Stomach (tissue), 9 donors: ENCODE results near the gene SUSD4. TPM values are rescaled to one million over a fixed set of nuclear protein-coding genes. Genes with fewer than 3 reads are reported as not detected.

Source experiments
- DNase-seq, 2 donors: peaks; one replicate each; pipeline versions ENCODE4 v3.0.0 to v3.0.0-alpha.2; 2013 to 2019
- H3K27ac ChIP-seq, 5 donors: fragments of 200-600 bp in 4 of 5; sonication (generic) in 4 of 5; one replicate each; pipeline ENCODE4 v1.5.1; 2013 to 2019; ENCODE audit warnings: mild to moderate bottlenecking in 1 of 5, moderate library complexity in 1 of 5
- H3K27me3 ChIP-seq, 3 donors: fragments of 200-600 bp; sonication (generic); one replicate each; pipeline ENCODE4 v1.5.1; 2017 to 2019; ENCODE audit warnings: mixed run types in 1 of 3
- H3K36me3 ChIP-seq, 4 donors: fragments of 200-600 bp; sonication (generic); 1 replicate in 3 of 4; 2 replicates in 1 of 4; pipeline ENCODE4 v1.5.1; 2016 to 2019
- H3K4me1 ChIP-seq, 4 donors: fragments of 200-600 bp; sonication (generic); one replicate each; pipeline ENCODE4 v1.5.1; 2016 to 2019
- H3K4me3 ChIP-seq, 4 donors: fragments of 200-600 bp; sonication (generic) in 3 of 4; one replicate each; pipeline ENCODE4 v1.5.1; 2016 to 2019; ENCODE audit warnings: mild to moderate bottlenecking in 1 of 4
- H3K9me3 ChIP-seq, 4 donors: fragments of 200-600 bp; sonication (generic); one replicate each; pipeline ENCODE4 v1.5.1; 2016 to 2019
- CTCF ChIP-seq, 7 experiments: fragments of 450-650 bp in 4 of 7; fragments of 200-600 bp in 3 of 7; sonication (generic) in 3 of 7; IDR thresholded peaks; one replicate each; pipeline ENCODE4 v1.5.1; 2016 to 2019; ENCODE audit warnings: antibody characterized with exemption in 7 of 7, control low read depth in 2 of 7, mild to moderate bottlenecking in 1 of 7
- EP300 ChIP-seq: sonication (generic); formaldehyde crosslinking; IDR thresholded peaks from one replicate; pipeline ENCODE4 v1.6.1; 2017; ENCODE audit warnings: antibody characterized with exemption
- POLR2A ChIP-seq, 4 donors: fragments of 450-650 bp; IDR thresholded peaks; one replicate each; pipeline ENCODE4 v1.6.1; 2016; ENCODE audit warnings: antibody characterized with exemption in 4 of 4, control low read depth in 2 of 4, mild to moderate bottlenecking in 1 of 4, moderate library complexity in 1 of 4
- POLR2AphosphoS5 ChIP-seq, 3 donors: sonication (generic); formaldehyde crosslinking; IDR thresholded peaks; one replicate each; pipeline ENCODE4 v1.6.1; 2016; ENCODE audit warnings: antibody characterized with exemption in 3 of 3
- WGBS, 5 donors: extraction: QIAGEN DNeasy Blood & Tissue Kit in 3 of 5; methylation state at CpG; one replicate each; pipeline versions ENCODE4 v1.1.5 to v1.1.7; 2013 to 2018; 5-methylcytosine and 5-hydroxymethylcytosine counted together
- intact Hi-C: fragments of 100-400 bp; cut with DNase I; formaldehyde crosslinking; loops from one replicate; pipeline ENCODE4 v1.15.1; 2023; ENCODE audit warnings: low total_unique reads
- polyA plus RNA-seq, 3 donors: library from polyadenylated mRNA; stranded (reverse); fragments of 200-250 nt; gene quantifications; one replicate each; pipeline ENCODE4 v1.2.3, GENCODE V29; 2013
- total RNA-seq, 5 donors: library from RNA; depleted of rRNA; stranded (reverse); fragments of >200 nt; gene quantifications; one replicate each; pipeline versions ENCODE4 v1.1.0 to v1.2.3, GENCODE V29; 2014 to 2016
- donor health status: healthy with polysubstance abuse.
- donor health status: Bipolar disorder and iron deficiency.
- donor health status: healthy.

The SUSD4 gene
- total and polyA plus RNA-seq, 8 donors = 5.5 to 35.6 (median 8.1) TPM; not detected in 1

- no peak overlapping the region for H3K27ac ChIP-seq
- 87 to 94% (median 92%) methylated on average over 7 of the region's 7 CpGs for WGBS, 5 donors
- intact Hi-C loops = no loop called here
These were observed 138.9 kb downstream of the SUSD4 start for GRCh38 chr1:223225061-223225460.

DNA sequence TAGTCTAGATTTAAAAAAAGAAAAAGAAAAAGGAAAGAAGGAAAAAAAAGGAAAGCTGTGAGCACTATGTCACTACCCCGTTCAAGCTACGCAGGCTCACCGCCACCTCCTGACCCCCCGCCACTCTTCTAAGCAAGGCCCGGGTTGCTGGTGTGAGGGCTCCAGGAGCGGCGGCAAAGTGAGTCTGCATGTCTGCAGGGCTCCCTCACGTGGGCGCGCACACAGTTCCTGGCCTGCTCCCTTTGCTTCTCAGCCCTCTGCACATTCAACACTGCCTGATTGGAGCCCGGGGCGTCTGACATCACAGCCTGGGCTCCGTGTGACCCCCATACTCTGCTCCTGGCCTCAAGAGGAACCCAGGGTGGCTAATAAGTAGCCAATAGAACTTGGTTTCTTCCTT, 139.5 kb downstream of the SUSD4 start:
- H3K4me3 ChIP-seq = no peak overlapping the region
- no peak overlapping the region for H3K27ac ChIP-seq
- H3K4me1 ChIP-seq = no peaks in the 10 kb centered on the region
- peaks cover 0 to 2% (median under 1%) of the 10 kb centered on the region in 4 donors for H3K9me3 ChIP-seq
- WGBS, 5 donors = 72 to 84% (median 80%) methylated on average over 13 of the region's 13 CpGs
- DNase-seq = peak in 1 of 2 donors; percentile 42
- no peaks in the 10 kb centered on the region for H3K27me3 ChIP-seq
- TF ChIP-seq POLR2A (IDR thresholded peaks at IDR 0.05) = no peak
- TF ChIP-seq CTCF (IDR thresholded peaks at IDR 0.05) = no peak
- no peak for TF ChIP-seq EP300
- H3K36me3 ChIP-seq = peaks cover 0 to 31% (median 3%) of the 10 kb centered on the region in 4 donors
- intact Hi-C loops = no loop called here

More at GRCh38 chr1:223225061-223225460, 138.9 kb downstream of the SUSD4 start:
- H3K9me3 ChIP-seq = no peaks in the 10 kb centered on the region
- H3K4me1 ChIP-seq = no peaks in the 10 kb centered on the region
- DNase-seq = no peak
- TF ChIP-seq POLR2AphosphoS5 (IDR thresholded peaks at IDR 0.05) (no peak), CTCF (IDR thresholded peaks at IDR 0.05) (no peak), EP300 (no peak), POLR2A (IDR thresholded peaks at IDR 0.05) (no peak)
- H3K4me3 ChIP-seq = no peak overlapping the region
- H3K27me3 ChIP-seq = no peaks in the 10 kb centered on the region
- H3K36me3 ChIP-seq = peaks cover 0 to 31% (median 3%) of the 10 kb centered on the region in 4 donors

- Histone ChIP-seq H3K27ac (no peak overlapping the region), H3K36me3 (peaks cover 0 to 31% (median 3%) of the 10 kb centered on the region in 4 donors), H3K4me3 (no peak overlapping the region), H3K4me1 (no peaks in the 10 kb centered on the region), H3K27me3 (no peaks in the 10 kb centered on the region), H3K9me3 (peaks cover 6 to 13% (median 11%) of the 10 kb centered on the region in 4 donors)
- no peak for TF ChIP-seq CTCF (IDR thresholded peaks at IDR 0.05)
- no peak for TF ChIP-seq POLR2A (IDR thresholded peaks at IDR 0.05)
- TF ChIP-seq EP300 = no peak
- TF ChIP-seq POLR2AphosphoS5 (IDR thresholded peaks at IDR 0.05) = no peak
- no peak for DNase-seq
- intact Hi-C loops = no loop called here
- 91 to 93% (median 92%) methylated on average over 26 of the region's 26 CpGs for WGBS, 5 donors
These were observed 140.6 kb downstream of the SUSD4 start for GRCh38 chr1:223223091-223223995.

DNA sequence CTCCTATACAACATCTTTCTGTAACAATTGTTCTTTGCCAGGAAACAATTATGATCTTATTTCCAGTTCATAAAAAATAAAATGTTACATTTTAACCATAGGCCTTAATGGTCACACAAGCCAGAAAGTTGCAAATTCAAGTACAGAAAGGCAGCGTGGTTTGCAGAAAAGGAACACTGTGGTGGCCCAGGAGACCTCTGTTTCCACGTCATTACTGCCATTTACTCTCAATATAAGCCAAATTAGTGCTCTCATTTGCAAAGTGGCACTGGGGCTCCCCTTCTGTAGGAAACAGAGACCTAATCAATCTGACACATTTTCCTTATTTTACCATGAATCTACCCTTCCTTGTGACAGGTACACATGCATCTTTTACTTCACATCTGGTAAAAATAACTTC, 141.6 kb downstream of the SUSD4 start:
- intact Hi-C loops = no loop called here
- TF ChIP-seq CTCF (IDR thresholded peaks at IDR 0.05) (no peak), POLR2AphosphoS5 (IDR thresholded peaks at IDR 0.05) (no peak), POLR2A (IDR thresholded peaks at IDR 0.05) (no peak), EP300 (no peak)
- WGBS, 5 donors = 74 to 86% (median 78%) methylated on average over 2 of the region's 2 CpGs

More for the DNA sequence above, 141.6 kb downstream of the SUSD4 start:
- DNase-seq = no peak
- no peaks in the 10 kb centered on the region for H3K4me1 ChIP-seq
- no peaks in the 10 kb centered on the region for H3K27me3 ChIP-seq
- peaks cover 0 to 31% (median 3%) of the 10 kb centered on the region in 4 donors for H3K36me3 ChIP-seq
- H3K4me3 ChIP-seq = no peak overlapping the region
- H3K27ac ChIP-seq = no peak overlapping the region
- peaks cover 6 to 14% (median 12%) of the 10 kb centered on the region in 4 donors for H3K9me3 ChIP-seq
